Activated CD8-positive, alpha-beta memory T cell treated with anti-CD3 and anti-CD28 coated beads, Interleukin-2, amount 50 U/mL, for 4 hours (primary cell): ENCODE results near the gene NUDCD3.

Experiments
- DNase-seq: peaks from one replicate; pipeline ENCODE4 v3.0.0-alpha.2; 2020

Gene NUDCD3

GRCh38 chr7:44490351-44491200 lies at the start of gene NUDCD3:
TSS of gene NUDCD3 (minus strand) at chr7:44490658. CDS start at chr7:44490600, 58 bp downstream.
- peak; percentile 81 for DNase-seq

- no peak for DNase-seq
Measured at GRCh38 chr7:44539669-44540506, 49.4 kb upstream of the NUDCD3 start.

GRCh38 chr7:44538798-44539668 lies 48.6 kb upstream of the NUDCD3 start:
- DNase-seq = no peak

GRCh38 chr7:44538093-44538797 lies 47.8 kb upstream of the NUDCD3 start:
- DNase-seq = no peak

- no peak for DNase-seq
Measured at GRCh38 chr7:44537442-44537841, 47.0 kb upstream of the NUDCD3 start.

- no peak for DNase-seq
Measured at GRCh38 chr7:44536090-44536489, 45.6 kb upstream of the NUDCD3 start.

- no peak for DNase-seq
Measured at GRCh38 chr7:44535348-44536064, 45.0 kb upstream of the NUDCD3 start.

GRCh38 chr7:44534501-44534900 lies 44.0 kb upstream of the NUDCD3 start:
- peak; percentile 35 for DNase-seq

GRCh38 chr7:44534087-44534486 lies 43.6 kb upstream of the NUDCD3 start:
- DNase-seq = no peak

- no peak for DNase-seq
Measured at GRCh38 chr7:44533301-44534055, 43.0 kb upstream of the NUDCD3 start.

GRCh38 chr7:44531421-44532380 lies 41.2 kb upstream of the NUDCD3 start:
- DNase-seq = no peak

- no peak for DNase-seq
Measured at GRCh38 chr7:44530990-44531389, 40.5 kb upstream of the NUDCD3 start.

GRCh38 chr7:44524811-44525388 lies 34.4 kb upstream of the NUDCD3 start:
- no peak for DNase-seq

- DNase-seq = no peak
Measured at GRCh38 chr7:44522315-44522714, 31.9 kb upstream of the NUDCD3 start.

GRCh38 chr7:44521347-44522095 lies 31.1 kb upstream of the NUDCD3 start:
- no peak for DNase-seq

- DNase-seq = no peak
Measured at GRCh38 chr7:44520574-44520973, 30.1 kb upstream of the NUDCD3 start.

- no peak for DNase-seq
Measured at GRCh38 chr7:44519546-44519945, 29.1 kb upstream of the NUDCD3 start.

GRCh38 chr7:44518761-44519160 lies 28.3 kb upstream of the NUDCD3 start:
- DNase-seq = no peak
